ENCODE data around the gene CENPP.
"Not testable (repeated sequence)": the region's sequence is repeated elsewhere in the genome, so short reads cannot be mapped to it uniquely, and the experiment has no call there.

The CENPP gene

GRCh38 chr9:92384375-92384774 is 58.6 kb downstream of the CENPP start:
- DNase-seq, result no peak

- DNase-seq, result no peak
Measured at GRCh38 chr9:92385001-92385400, 59.2 kb downstream of the CENPP start.

- no peak for DNase-seq
Measured at GRCh38 chr9:92385477-92385876, 59.7 kb downstream of the CENPP start.

DNA sequence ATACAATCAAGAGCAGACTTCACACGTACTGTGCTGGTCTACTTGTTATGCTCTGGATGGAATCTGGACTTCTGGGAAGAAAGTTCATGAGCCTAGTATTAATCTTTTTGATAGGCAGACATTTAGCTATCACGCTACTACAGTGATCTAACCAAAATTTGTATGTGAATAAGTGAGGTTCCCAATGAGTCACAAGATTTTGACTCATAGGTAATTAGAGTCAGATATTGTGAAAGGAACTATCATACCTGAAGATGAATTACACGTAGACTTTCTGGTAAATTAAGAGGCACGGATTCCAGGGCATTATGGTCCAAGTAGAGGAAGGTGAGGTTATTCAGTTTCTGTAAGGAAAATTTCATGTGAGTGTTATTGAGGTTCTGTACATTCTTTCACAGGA is 60.2 kb downstream of the CENPP start:
- no peak for DNase-seq

DNA sequence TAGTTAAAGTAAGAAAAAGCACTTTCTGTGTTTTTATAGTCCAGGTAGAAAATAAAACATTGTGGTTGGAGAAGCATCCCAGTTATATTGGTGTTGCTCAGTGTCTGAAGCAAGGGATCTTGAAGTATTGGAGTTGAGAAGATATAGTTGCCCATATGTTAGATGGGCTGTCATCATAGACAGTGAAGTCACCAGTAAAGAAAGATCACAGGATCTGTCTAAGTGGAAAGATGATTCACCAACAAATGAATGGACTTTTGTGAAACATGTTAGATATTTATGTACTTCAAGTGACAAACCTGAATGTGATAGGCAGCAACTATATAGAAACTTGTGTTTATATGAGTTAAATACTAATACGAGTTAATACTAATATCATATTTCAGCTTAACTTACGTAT is 66.9 kb downstream of the CENPP start:
- no peak for DNase-seq

DNA sequence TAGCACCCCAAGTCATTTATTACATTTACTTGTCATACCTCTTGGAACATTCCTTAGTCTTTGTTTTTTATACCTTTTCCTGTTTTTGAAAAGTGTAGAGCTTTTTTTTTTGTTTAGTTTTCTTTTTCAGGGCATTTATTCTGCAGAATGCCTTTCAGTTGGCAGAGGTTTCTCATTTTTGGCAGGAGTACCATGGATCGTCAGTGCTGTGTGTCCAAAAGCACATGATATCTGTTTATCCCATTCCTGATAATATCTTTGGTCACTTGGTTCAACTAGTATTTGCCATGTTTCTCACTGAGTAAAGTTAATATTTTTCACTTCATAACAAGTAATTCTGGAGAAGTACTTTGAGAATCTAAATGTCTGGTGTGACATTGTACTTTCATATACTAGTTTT is 67.9 kb downstream of the CENPP start:
- DNase-seq, result no peak

DNA sequence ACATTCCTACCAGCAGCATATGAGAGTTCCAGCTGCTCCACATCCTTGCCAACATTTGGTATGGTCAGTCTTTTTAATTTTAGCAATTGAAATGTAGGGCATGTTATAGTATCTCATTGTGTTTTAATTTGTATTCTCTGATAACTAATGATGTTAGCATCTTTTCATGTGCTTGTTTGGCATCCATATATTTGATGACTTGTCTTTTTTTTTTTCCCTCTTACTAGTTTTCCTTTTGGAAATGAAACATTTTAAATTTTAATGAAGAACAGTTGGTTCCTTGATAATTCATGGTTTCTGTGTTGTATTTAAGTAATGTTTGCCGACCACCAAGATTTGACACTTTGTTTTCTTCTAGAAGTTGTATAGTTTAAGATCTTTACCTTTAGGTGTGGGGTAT is 69.9 kb downstream of the CENPP start:
- DNase-seq, result no peak

- DNase-seq, result no peak
Measured at GRCh38 chr9:92397853-92398252, 72.1 kb downstream of the CENPP start.

GRCh38 chr9:92402360-92402759 is 76.6 kb downstream of the CENPP start:
- no peak for DNase-seq

- DNase-seq, result no peak
Measured at GRCh38 chr9:92402826-92403745, 77.3 kb downstream of the CENPP start.

DNA sequence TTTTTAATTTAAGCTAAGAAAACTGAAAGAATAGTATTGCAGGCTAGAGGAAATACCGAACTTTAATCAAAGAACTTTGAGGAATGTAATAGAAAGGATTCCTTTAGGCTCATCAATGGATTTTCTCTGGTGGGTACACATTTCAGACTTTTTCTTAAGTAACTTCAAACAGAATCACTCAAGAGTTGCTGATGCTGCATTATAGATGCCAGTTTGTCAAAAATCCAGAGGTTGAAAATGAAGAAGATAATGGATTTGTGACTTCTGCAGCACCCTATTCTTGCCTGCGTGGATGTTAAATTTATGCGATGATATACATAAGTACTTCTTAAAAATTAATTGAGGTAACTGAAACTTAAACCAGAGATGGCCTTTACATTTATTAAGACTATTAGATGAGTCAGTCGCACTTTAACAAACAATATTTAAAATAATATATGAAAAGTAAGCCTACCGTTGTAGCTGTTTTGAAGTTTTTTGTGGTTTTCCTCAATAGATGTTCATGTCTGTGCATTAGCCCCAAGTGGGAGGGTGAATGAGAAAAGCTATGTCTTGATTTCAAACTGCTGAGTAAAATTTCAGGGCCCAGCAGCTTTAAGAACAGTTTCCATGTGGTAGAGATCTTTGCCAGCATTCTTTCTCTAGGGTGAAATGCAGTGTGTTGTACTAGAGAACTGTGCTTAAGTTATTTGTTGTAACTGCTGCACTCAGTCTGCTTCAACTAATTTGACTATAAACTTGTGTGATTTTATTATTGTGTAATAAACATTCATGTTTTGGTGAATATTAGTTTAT is 78.5 kb downstream of the CENPP start, which contains the start of gene OGN:
TSS of gene OGN (minus strand) at position 537 of the 795 bp plus-strand sequence. CDS start 1,171 bp downstream, outside the sequence.
- DNase-seq, result no peak

- no peak for DNase-seq
Measured at GRCh38 chr9:92405818-92406217, 80.1 kb downstream of the CENPP start.

- peak; percentile 11 for DNase-seq
Measured at GRCh38 chr9:92406477-92406876, 80.7 kb downstream of the CENPP start.

DNA sequence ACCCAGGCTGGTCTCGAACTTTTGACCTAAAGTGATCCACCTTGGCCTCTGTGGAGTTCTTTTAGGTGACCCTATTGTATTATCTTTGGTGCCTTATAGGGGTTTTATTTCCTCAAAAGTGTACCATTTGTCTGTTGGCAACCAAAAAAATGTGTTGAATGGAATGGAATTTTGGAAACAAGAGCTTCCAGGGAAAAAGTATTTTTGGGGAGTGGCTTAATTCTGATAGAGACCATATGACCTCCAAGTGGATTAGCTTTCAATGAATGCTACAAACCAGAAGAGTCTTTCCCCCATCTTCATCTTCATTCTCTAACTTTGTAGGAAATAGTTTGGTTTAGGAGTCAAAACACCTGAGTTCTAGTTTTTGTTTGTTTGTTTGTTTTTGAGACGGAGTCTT is 82.1 kb downstream of the CENPP start:
- DNase-seq, result no peak

GRCh38 chr9:92408747-92409478 is 83.2 kb downstream of the CENPP start:
- no peak for DNase-seq

DNA sequence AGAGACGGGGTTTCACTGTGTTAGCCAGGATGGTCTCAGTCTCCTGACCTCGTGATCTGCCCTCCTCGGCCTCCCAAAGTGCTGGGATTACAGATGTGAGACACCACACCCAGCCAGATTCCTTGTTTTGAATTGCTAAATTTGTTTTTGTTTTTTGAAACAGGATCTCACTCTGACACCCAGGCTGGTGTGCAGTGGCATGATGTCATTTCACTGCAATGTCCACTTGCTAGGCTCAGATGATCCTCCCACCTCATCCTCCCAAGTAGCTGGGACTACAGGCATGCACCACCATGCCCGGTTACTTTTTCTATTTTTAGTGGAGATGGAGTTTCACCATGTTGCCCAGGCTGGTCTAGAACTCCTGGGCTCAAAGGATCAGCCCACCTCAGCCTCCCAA is 85.4 kb downstream of the CENPP start:
- not testable (repeated sequence) for DNase-seq

DNA sequence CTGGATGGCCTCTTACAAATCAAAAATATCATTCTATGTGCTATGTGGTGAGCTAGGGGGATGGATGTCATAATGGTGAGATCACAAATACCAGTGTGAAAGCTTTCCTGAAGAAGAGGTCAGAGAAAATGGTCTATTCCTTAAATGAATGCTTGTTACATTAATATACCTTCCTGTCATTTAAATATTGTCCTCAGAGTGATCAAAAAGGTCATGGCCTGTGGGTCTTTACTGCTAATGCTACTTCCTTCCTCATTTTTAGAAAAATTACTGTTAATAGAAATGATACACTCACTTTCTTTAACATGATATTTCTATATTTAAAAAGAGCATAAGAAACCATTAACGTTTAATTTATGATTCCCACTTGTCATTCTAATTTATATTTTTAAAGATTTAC is 88.8 kb downstream of the CENPP start:
- no peak for DNase-seq

DNA sequence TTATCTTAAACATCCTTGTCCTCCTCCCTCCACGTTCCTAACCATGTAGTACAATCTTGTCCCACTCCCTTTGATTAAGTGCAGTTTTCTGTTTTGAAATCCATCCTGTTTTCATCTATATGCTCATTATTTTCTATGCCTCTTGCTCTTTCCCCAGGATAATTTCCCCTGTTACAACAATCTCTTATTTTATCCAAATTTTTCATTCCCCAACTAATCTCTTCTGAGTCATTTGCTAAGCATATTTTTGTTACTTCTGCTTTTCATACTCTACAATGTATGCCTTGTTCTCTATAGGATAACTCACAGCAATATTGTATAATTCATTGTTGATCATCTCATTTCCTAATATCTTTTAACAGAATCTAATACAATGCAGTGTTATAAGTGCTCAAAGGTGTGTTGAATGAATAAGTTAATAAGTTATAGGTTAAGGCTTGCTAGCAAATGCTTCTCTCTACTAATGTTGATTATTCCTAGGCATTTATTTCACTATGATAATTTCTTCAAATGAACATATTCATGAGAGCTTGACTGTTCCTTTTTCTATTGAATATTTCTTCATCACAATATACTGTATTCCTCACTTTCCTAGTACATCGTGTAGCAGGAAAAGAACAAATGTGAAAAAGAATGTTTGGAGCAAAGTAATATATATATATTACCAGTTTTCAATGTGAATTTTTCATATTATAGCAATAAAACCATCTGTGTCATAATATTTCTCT is 97.0 kb downstream of the CENPP start:
- DNase-seq, result no peak

- no peak for DNase-seq
Measured at GRCh38 chr9:92423612-92424011, 97.9 kb downstream of the CENPP start.

GRCh38 chr9:92424340-92424739 is 98.6 kb downstream of the CENPP start, which contains the start of gene OMD:
OMD (minus strand) TSS chr9:92424471; CDS start chr9:92417558, 6,913 bp downstream.
- no peak for DNase-seq

- DNase-seq, result no peak
Measured at GRCh38 chr9:92425474-92425873, 99.7 kb downstream of the CENPP start.

DNA sequence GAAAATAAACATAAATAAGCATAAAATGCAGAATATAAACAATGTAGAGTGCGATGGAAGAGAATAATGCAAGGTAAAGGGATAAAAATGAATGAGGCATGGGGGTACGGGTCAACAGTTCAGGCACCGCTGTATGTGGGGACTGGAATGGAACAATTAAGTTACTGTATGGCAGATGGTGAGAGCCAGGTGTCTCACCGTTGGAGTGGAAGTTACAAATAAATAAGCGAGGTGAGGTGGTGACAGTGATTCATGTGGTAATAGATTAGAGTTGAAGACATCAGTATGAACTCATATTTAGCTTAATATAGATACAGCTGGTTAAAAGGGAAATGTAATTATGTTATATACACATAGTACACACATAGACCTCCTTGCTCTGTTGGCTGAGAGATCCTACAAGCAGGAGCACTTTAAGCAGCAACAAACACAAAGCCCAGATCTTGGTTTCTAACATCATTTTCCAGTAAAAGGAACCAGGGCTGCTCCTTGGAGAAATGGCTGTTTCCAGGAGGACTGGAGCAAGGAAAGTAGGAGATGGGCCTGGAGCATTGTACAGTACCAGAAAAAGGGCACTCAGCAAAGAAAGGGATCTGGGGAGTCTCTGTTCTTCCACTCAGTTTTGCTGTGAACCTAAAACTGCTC is 100.9 kb downstream of the CENPP start:
- DNase-seq, result no peak

Measured in activated effector memory CD4-positive, alpha-beta T cell treated with Interleukin-2 at 50 U/mL for 16 hours (primary cell).